Erythroblast (primary cell): ENCODE results near the gene RPL7A.

Experiments used
- GATA1 ChIP-seq: IDR thresholded peaks from 2 replicates; pipeline ENCODE4 v1.6.1; 2011; ENCODE audit warnings: low read depth, mild to moderate bottlenecking, control low read depth, low read length, moderate library complexity
- POLR2A ChIP-seq: IDR thresholded peaks from 2 replicates; pipeline ENCODE4 v1.6.1; 2011; ENCODE audit warnings: mild to moderate bottlenecking, low read length

GRCh38 chr9:133327834-133328484 lies 20.1 kb upstream of the RPL7A start:
- no peak for TF ChIP-seq POLR2A
- no peak for TF ChIP-seq GATA1
